Measurements from ENCODE around the gene CASQ2. TPM values are rescaled to one million over a fixed set of nuclear protein-coding genes. Genes with fewer than 3 reads are reported as not detected.

Gene CASQ2
- polyA plus RNA-seq, 1 donor (not counting 4 experiments of a cell fraction or from before 2014, with no cell fraction given): 0.04 TPM

GRCh38 chr1:115764541-115764940 is 4.0 kb downstream of the CASQ2 start:
- dilution Hi-C loops (cut with MboI; ENCODE audit: extremely low pct_ligation_motif_present, low sequenced_read_pairs): no loop called here
- FAIRE-seq: peak; percentile 68

GRCh38 chr1:115762779-115763178 is 5.7 kb downstream of the CASQ2 start:
- H3K36me3 ChIP-seq (ENCODE audit: control insufficient read depth in 2 of 2, extremely low read depth in 1 of 2, insufficient read depth in 2 of 2, low read length in 2 of 2): no peaks in the 10 kb centered on the region
- H3K79me2 ChIP-seq (ENCODE audit: control insufficient read depth, insufficient read depth, low read length): no peaks in the 10 kb centered on the region
- dilution Hi-C loops (cut with MboI; ENCODE audit: extremely low pct_ligation_motif_present, low sequenced_read_pairs): no loop called here
- no peak overlapping the region for H2AFZ ChIP-seq (ENCODE audit: control insufficient read depth, low read length)
- H3K9me3 ChIP-seq (ENCODE audit: control insufficient read depth, low read depth, low read length): no peaks in the 10 kb centered on the region
- no peak for FAIRE-seq
- TF ChIP-seq CTCF (optimal IDR thresholded peaks at IDR 0.05 in 1 of 3, IDR thresholded peaks at IDR 0.05 in 1 of 3, conservative IDR thresholded peaks at IDR 0.05 in 1 of 3; ENCODE audit: extremely low read depth in 1 of 3, insufficient read depth in 2 of 3, low read length in 3 of 3) (no peak), EZH2 (IDR thresholded peaks at IDR 0.05; ENCODE audit: low read length) (no peak)
- no peak overlapping the region for H3K27ac ChIP-seq (ENCODE audit: control insufficient read depth, insufficient read depth, low read length)
- no peak overlapping the region for H3K9ac ChIP-seq (ENCODE audit: control insufficient read depth, extremely low read depth, insufficient read depth, low read length)
- H3K9me1 ChIP-seq (ENCODE audit: control insufficient read depth, extremely low read depth, insufficient read depth, low read length): no peaks in the 10 kb centered on the region
- no peaks in the 10 kb centered on the region for H4K20me1 ChIP-seq (ENCODE audit: control insufficient read depth, extremely low read depth, insufficient read depth, low read length)
- no peak overlapping the region for H3K4me2 ChIP-seq (ENCODE audit: control insufficient read depth, extremely low read depth, insufficient read depth, low read depth, low read length)
- no peaks in the 10 kb centered on the region for H3K27me3 ChIP-seq (ENCODE audit: control insufficient read depth, extremely low read depth, insufficient read depth, low read length)
- no peak for DNase-seq (ENCODE audit: low read depth, low spot score)
- H3K4me3 ChIP-seq (ENCODE audit: control insufficient read depth in 2 of 3, extremely low read depth in 1 of 3, insufficient read depth in 2 of 3, low read depth in 1 of 3, low read length in 3 of 3): no peak overlapping the region
- no peaks in the 10 kb centered on the region for H3K4me1 ChIP-seq (ENCODE audit: control insufficient read depth, extremely low read depth, insufficient read depth, low read length)

More at GRCh38 chr1:115764541-115764940, 4.0 kb downstream of the CASQ2 start:
- Histone ChIP-seq H3K9ac (ENCODE audit: control insufficient read depth, extremely low read depth, insufficient read depth, low read length) (no peak overlapping the region), H3K4me2 (ENCODE audit: control insufficient read depth, extremely low read depth, insufficient read depth, low read depth, low read length) (no peak overlapping the region), H3K27ac (ENCODE audit: control insufficient read depth, insufficient read depth, low read length) (no peak overlapping the region), H3K9me1 (ENCODE audit: control insufficient read depth, extremely low read depth, insufficient read depth, low read length) (no peaks in the 10 kb centered on the region), H3K36me3 (ENCODE audit: control insufficient read depth in 2 of 2, extremely low read depth in 1 of 2, insufficient read depth in 2 of 2, low read length in 2 of 2) (no peaks in the 10 kb centered on the region), H3K4me1 (ENCODE audit: control insufficient read depth, extremely low read depth, insufficient read depth, low read length) (no peaks in the 10 kb centered on the region), H3K4me3 (ENCODE audit: control insufficient read depth in 2 of 3, extremely low read depth in 1 of 3, insufficient read depth in 2 of 3, low read depth in 1 of 3, low read length in 3 of 3) (no peak overlapping the region), H3K79me2 (ENCODE audit: control insufficient read depth, insufficient read depth, low read length) (no peaks in the 10 kb centered on the region), H3K27me3 (ENCODE audit: control insufficient read depth, extremely low read depth, insufficient read depth, low read length) (no peaks in the 10 kb centered on the region), H2AFZ (ENCODE audit: control insufficient read depth, low read length) (no peak overlapping the region), H3K9me3 (ENCODE audit: control insufficient read depth, low read depth, low read length) (no peaks in the 10 kb centered on the region), H4K20me1 (ENCODE audit: control insufficient read depth, extremely low read depth, insufficient read depth, low read length) (no peaks in the 10 kb centered on the region)
- no peak for DNase-seq (ENCODE audit: low read depth, low spot score)
- peak; percentile 65 to 71 (median 67) for TF ChIP-seq CTCF (optimal IDR thresholded peaks at IDR 0.05 in 1 of 3, IDR thresholded peaks at IDR 0.05 in 1 of 3, conservative IDR thresholded peaks at IDR 0.05 in 1 of 3; ENCODE audit: extremely low read depth in 1 of 3, insufficient read depth in 2 of 3, low read length in 3 of 3)
- no peak for TF ChIP-seq EZH2 (IDR thresholded peaks at IDR 0.05; ENCODE audit: low read length)
